ENCODE results near the gene MAGEA4. TPM values are rescaled to one million over a fixed set of nuclear protein-coding genes. Genes with fewer than 3 reads are reported as not detected.
"Not testable (repeated sequence)": the region's sequence is repeated elsewhere in the genome, so short reads cannot be mapped to it uniquely, and the experiment has no call there.

The MAGEA4 gene, protein sequence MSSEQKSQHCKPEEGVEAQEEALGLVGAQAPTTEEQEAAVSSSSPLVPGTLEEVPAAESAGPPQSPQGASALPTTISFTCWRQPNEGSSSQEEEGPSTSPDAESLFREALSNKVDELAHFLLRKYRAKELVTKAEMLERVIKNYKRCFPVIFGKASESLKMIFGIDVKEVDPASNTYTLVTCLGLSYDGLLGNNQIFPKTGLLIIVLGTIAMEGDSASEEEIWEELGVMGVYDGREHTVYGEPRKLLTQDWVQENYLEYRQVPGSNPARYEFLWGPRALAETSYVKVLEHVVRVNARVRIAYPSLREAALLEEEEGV
- not detected for total RNA-seq (ENCODE audit: insufficient read depth, low replicate concordance)

- DNase-seq (ENCODE audit: low spot score) = no peak
These were observed at the start of gene MAGEA4 for GRCh38 chrX:151912780-151913179. MAGEA4 (plus strand) TSS chrX:151912889; CDS start chrX:151923665, 10,776 bp downstream.

GRCh38 chrX:151870602-151871001 lies 42.1 kb upstream of the MAGEA4 start:
- peak; percentile 3 for DNase-seq (ENCODE audit: low spot score)

DNA sequence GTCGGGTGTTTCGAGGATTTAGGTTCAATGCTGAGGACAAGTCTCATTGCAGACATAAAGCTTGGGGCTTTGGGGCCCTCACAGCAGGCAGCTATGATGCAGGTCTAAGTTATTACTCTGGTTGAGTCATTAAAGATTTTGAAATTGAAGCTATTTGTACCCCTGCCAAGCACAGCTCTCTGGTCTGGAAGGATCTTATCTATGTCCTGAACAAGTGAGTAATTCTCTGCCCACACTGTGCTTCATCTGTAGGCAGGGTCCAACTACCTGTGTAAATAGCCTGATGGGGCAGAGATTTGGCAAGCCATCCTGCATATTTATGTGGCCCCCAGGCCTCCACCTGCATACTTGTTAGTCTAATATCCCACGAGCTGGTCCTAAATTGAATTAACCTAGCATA lies 41.4 kb upstream of the MAGEA4 start:
- DNase-seq (ENCODE audit: low spot score) = peak; percentile 45

- no peak for DNase-seq (ENCODE audit: low spot score)
These were observed 39.6 kb upstream of the MAGEA4 start for GRCh38 chrX:151873096-151873495.

GRCh38 chrX:151875270-151876026 lies 37.2 kb upstream of the MAGEA4 start:
- peak; percentile 40 for DNase-seq (ENCODE audit: low spot score)

GRCh38 chrX:151878574-151878973 lies 34.1 kb upstream of the MAGEA4 start:
- DNase-seq (ENCODE audit: low spot score) = no peak

DNA sequence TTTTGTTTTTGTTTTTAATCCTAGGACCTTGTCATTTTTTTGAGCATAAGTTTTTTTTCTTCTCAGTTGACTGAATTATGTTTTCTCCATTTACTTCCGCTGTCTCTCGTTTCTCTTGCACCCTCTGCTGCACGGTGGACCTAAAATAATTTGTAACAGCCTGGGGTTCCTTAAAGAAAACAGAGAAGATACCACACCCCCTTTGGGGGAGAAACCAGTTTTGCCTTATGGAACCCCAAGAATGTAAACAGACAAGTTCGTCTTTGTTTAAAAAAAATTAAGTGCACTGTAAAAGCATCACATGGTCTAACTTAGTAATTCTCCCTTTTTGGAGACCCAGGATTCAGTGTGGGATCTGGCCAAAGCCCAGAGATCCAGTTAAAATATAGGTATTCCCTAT lies 32.8 kb upstream of the MAGEA4 start:
- DNase-seq (ENCODE audit: low spot score) = peak; percentile 6

- DNase-seq (ENCODE audit: low spot score) = no peak
These were observed 31.8 kb upstream of the MAGEA4 start for GRCh38 chrX:151880895-151881294.

DNA sequence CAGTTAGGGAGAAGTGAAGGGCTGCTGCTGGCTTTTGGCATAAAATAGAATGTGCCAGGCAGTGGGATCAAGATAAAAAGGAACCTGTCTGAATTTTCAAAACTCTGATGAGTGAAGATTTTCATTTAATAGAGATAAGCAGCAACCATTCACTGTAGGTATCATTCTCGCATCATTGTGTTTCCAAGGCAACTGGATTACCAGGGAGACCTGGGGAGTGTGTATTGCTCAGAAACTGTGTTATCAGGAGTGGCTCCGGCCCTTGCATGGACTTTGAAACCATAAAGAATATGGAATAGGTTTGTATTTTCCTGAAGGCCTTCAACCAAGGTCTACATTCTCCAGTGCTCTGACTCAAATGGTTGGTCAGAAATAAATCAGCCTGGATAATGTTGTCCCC lies 23.3 kb upstream of the MAGEA4 start:
- DNase-seq (ENCODE audit: low spot score) = no peak

- no peak for DNase-seq (ENCODE audit: low spot score)
These were observed 15.8 kb upstream of the MAGEA4 start for GRCh38 chrX:151896734-151897474.

DNA sequence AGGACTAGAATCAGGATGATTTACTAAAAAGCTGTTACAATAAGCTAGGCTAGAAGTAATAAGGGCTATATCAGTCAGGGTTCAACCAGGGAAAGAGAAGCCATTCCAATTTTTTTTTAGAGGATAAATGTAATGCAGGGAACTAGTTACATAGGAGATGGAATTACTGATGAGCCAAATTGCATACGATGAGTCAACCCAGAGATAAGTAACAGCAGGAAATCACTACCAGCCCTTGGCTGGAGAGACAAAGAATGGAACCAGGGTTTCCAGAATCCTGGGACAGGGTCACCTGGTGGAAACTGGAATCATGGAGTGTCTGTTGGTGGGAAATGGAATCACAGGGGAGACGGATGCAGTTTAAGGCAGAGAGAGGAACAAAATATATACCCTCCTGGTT lies 13.1 kb upstream of the MAGEA4 start:
- DNase-seq (ENCODE audit: low spot score) = peak; percentile 0

DNA sequence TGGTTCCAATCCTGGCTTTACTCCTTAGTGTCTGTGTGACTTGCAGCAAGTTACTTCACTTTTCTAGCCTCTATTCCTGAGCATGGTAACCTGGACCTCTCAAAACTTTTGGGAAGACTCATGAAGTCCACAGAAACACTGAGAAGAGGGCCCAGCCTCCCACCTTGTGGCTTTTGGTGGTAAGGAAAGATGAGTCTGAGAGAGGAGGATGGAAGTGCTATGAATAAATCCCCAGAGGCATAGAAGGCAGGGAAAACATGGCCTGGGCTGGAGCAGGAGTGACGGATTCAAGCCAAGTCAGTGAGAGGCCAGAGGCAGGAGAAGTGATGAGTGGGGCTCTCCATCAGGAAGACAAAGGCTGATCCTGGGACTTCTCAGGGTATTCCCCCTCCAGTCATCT lies 10.9 kb upstream of the MAGEA4 start:
- DNase-seq (ENCODE audit: low spot score) = no peak

DNA sequence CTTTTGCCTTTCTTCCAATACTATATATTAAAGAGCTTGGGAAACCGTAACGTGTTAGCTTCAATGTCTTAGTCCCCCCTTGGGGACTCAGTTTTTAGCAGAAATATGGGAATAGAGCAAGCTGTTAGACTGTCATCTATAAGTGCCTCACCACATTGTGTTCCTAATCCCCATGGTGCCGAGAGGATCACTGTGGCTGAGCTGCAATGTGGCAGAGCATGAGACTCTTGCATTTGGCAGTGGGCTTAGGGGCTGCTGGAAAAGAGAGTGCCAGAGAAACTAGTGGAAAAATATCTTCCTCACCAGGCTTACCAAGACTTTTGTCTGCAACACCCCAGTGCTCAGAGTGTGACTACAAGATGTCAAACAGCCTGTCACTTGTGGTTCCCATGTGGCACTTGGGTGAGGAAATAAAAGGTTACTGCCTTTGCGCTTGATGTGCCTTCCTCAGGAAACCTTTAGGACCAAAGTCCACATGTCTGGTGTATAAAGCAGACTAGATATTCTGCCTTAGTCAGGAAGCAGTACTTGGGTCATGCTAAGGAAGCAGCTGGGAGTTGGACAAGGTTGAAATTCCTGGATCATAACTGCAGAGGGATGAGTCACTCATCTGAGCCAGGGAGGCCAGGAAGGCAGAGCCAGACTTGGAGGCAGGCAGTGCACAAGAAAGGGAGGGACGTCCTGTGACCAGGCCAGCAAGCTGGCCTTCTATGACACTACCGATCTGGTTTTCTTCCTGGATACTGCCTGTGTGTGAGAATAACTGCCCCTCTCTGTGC lies 9.7 kb upstream of the MAGEA4 start:
- DNase-seq (ENCODE audit: low spot score) = peak; percentile 74

DNA sequence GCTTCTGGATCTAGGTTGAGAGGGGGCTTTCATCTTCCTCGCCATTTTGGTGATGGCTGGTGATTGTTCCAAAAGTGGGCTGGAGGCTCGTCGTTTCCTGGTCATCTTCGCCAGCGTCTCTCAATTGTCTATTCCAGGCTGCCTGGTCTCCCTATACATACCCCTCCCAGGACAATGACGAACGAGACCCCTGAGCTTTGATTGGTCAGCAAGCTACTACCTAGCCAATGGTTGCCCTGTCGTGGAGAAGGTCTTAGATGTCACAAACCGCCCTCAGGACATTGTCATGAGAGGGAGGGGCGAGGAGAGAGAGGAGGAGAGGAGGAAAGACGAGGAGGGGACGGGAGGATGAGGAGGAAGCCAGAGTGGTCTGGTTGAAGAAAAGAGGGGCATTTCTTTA lies 7.7 kb upstream of the MAGEA4 start:
- DNase-seq (ENCODE audit: low spot score) = no peak

DNA sequence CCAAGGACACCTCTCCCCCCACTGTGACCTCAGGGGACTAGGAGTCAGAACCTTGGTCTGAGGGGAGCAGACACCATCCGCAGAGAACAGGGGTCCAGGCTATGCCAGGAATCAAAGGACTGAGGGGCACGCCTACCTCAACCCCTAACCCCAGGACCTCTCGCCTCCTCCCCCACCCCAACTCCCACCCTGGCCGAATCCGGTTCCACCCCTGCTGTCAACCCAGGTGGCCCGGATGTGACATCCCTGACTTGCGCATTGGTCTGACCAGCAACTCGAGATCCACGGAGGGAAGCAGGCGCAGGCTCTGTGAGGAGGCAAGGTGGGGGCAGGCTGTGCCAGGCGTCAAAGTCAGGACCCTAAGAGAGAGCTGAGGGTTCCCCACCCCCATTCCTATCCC lies 468 bp upstream of the MAGEA4 start:
- DNase-seq (ENCODE audit: low spot score) = no peak

DNA sequence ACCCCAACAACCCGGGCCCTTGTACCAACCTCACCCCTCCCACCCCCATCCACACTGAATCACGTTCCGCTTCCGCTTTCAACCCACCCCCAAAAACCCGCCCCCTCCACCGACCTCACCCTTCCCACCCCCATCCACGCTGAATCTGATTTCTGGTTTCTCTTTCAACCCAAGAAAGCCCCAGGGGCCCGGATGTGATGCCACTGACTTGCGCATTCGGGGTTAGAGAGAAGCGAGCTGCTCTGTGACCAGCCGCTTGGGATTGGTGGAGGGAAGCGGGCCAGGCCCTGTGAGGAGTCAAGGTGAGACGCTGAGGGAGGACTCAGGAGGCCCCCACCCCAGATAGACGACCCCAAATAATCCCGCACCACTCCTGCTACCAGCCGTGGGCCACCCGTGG lies 6.0 kb downstream of the MAGEA4 start:
- DNase-seq (ENCODE audit: low spot score) = not testable (repeated sequence)

DNA sequence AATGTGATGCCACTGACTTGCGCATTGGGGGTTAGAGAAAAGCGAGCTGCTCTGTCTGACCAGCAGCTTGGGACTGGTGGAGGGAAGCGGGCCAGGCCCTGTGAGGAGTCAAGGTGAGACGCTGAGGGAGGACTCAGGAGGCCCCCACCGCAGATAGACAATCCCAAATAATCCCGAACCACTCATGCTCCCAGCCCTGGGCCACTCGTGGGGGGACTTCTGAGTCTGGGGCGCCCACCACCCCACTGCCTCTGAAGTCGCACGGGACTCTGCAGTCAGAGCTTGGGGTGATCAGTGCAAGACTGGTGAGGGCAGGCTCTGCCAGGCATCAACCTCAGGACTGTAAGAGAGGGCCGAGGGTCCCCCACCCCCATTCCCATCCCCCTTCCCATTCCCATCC lies 6.9 kb downstream of the MAGEA4 start:
- no peak for DNase-seq (ENCODE audit: low spot score)

DNA sequence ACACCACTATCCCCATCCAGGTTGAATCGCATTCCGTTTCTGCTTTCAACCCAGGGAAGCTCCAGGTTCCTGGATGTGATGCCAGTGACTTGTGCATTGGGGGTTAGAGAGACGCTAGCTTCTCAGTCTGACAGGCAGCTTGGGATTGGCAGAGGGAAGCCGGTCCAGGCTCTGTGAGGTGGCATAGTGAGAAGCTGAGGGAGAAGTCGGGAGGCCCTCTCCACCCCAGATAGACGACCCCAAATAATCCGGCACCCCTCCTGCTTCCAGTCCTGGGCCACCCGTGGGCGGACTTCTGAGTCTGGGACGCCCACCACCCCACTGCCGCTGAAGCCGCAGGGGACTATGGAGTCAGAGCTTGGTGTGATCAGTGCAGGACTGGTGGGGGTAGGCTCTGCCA lies 7.4 kb downstream of the MAGEA4 start:
- DNase-seq (ENCODE audit: low spot score) = no peak

GRCh38 chrX:151920530-151920929 lies 7.8 kb downstream of the MAGEA4 start:
- no peak for DNase-seq (ENCODE audit: low spot score)

DNA sequence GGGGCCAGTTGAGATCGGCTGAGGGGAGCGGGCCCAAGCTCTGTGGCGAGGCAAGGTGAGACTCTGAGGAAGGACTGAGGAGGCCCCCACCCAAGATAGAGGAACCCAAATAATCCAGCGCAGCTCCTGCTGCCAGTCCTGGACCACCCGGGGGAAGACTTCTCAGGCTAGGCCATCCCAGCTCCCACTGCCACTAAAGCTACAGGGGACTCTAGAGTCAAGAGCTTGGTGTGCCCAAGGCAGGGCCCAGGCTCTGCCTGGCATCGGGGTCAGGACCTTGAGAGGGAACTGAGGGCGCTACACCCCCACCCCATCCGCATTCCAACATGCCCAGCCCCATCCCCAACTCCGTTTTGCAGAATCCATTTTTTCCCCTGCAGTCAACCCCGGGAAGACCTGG lies 8.6 kb downstream of the MAGEA4 start:
- no peak for DNase-seq (ENCODE audit: low spot score)

- no peak for DNase-seq (ENCODE audit: low spot score)
These were observed 9.2 kb downstream of the MAGEA4 start for GRCh38 chrX:151921866-151922265.

DNA sequence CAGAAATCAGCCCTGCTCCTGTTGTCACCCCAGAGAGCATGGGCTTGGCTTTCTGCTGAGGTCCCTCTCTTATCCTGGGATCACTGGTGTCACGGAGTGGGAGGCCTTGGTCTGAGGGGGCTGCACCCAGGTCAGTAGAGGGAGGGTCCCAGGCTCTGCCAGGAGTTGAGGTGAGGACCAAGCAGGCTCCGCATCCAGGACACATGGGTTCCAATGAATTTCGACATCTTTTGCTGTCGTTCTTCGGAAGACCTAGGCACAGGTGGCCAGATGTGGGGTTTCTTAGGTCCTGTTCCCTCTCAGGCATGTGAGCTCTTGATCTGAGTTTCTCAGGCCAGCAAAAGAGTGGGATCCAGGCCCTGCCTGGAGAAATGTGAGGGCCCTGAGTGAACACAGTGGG lies 10.0 kb downstream of the MAGEA4 start:
- no peak for DNase-seq (ENCODE audit: low spot score)
